Hepatocyte (in vitro differentiated cells): ENCODE measurements around the gene TSR3. TPM values are rescaled to one million over a fixed set of nuclear protein-coding genes. Genes with fewer than 3 reads are reported as not detected.

Source experiments
- DNase-seq: peaks from one replicate; pipeline ENCODE4 v3.0.0-alpha.2; 2016; ENCODE audit warnings: low spot score
- H2AFZ ChIP-seq: fragments of 200-600 bp; sonication (generic); 2 replicates; pipeline ENCODE4 v1.6.0; 2016; ENCODE audit warnings: antibody characterized with exemption, mild to moderate bottlenecking
- H3K27ac ChIP-seq: fragments of 200-600 bp; sonication (generic); 2 replicates; pipeline ENCODE4 v1.5.1; 2016; ENCODE audit warnings: mild to moderate bottlenecking
- H3K27me3 ChIP-seq: fragments of 200-600 bp; sonication (generic); 2 replicates; pipeline ENCODE4 v1.6.1; 2016
- H3K36me3 ChIP-seq: fragments of 200-600 bp; sonication (generic); replicated peaks from 2 replicates; pipeline ENCODE4 v1.5.1; 2016; ENCODE audit warnings: low read depth; ENCODE audit not compliant: insufficient read depth
- H3K4me1 ChIP-seq: fragments of 200-600 bp; sonication (generic); 2 replicates; pipeline ENCODE4 v1.5.1; 2016; ENCODE audit warnings: mild to moderate bottlenecking, moderate library complexity; ENCODE audit not compliant: insufficient read depth
- H3K4me2 ChIP-seq: fragments of 200-600 bp; sonication (generic); 2 replicates; pipeline ENCODE4 v1.6.0; 2016
- H3K4me3 ChIP-seq: fragments of 200-600 bp; sonication (generic); 2 replicates; pipeline ENCODE4 v1.5.1; 2016; ENCODE audit warnings: mild to moderate bottlenecking
- H3K79me2 ChIP-seq: fragments of 200-600 bp; sonication (generic); 2 replicates; pipeline ENCODE4 v1.6.0; 2017; ENCODE audit warnings: mild to moderate bottlenecking
- H3K9me2 ChIP-seq: fragments of 200-600 bp; sonication (generic); replicated peaks from 2 replicates; pipeline ENCODE4 v1.6.0; 2017; ENCODE audit warnings: mild to moderate bottlenecking; ENCODE audit not compliant: insufficient read depth
- H3K9me3 ChIP-seq: fragments of 200-600 bp; sonication (generic); 2 replicates; pipeline ENCODE4 v1.5.1; 2016; ENCODE audit warnings: low read depth, mild to moderate bottlenecking
- H4K20me1 ChIP-seq: fragments of 200-600 bp; sonication (generic); 2 replicates; pipeline ENCODE4 v1.6.0; 2016; ENCODE audit warnings: mild to moderate bottlenecking; ENCODE audit not compliant: insufficient read depth, poor library complexity, severe bottlenecking
- CTCF ChIP-seq: fragments of 200-600 bp; sonication (generic); IDR thresholded peaks from 2 replicates; pipeline ENCODE4 v1.5.1; 2016; ENCODE audit warnings: antibody characterized with exemption, mild to moderate bottlenecking; ENCODE audit not compliant: poor library complexity
- EZH2 ChIP-seq: fragments of 200-600 bp; sonication (generic); IDR thresholded peaks from 2 replicates; pipeline ENCODE4 v1.6.1; 2016; ENCODE audit warnings: antibody characterized with exemption, mild to moderate bottlenecking, borderline replicate concordance
- EZH2phosphoT487 ChIP-seq: fragments of 200-600 bp; sonication (generic); IDR thresholded peaks from one replicate; pipeline ENCODE4 v1.6.1; 2018; ENCODE audit warnings: antibody characterized with exemption, mild to moderate bottlenecking, low read depth, moderate library complexity; ENCODE audit not compliant: unreplicated experiment, severe bottlenecking
- WGBS: methylation state at CpG from one replicate; pipeline ENCODE4 v1.1.6; 2016; ENCODE audit warnings: low lambda C conversion rate; ENCODE audit errors: missing lambda C conversion rate; 5-methylcytosine and 5-hydroxymethylcytosine counted together
- polyA plus RNA-seq: library from polyadenylated mRNA; unstranded; fragments of >200 nt; fragmentation: Nextera tagmentation; extraction: Ambion mirVana; gene quantifications from 2 replicates; pipeline ENCODE4 v1.2.1, GENCODE V29; 2016
- total RNA-seq: library from RNA; depleted of rRNA; stranded (reverse); fragments of >200 nt; gene quantifications from 2 replicates; pipeline ENCODE4 v1.2.3, GENCODE V29; 2014

The TSR3 gene
- total and polyA plus RNA-seq, 2 experiments from 2014 or later, result 73.0 to 137 TPM

GRCh38 chr16:1338855-1339675 lies 12.6 kb downstream of the TSR3 start:
- H3K36me3 ChIP-seq, result no peaks in the 10 kb centered on the region
- DNase-seq, result no peak
- 83% methylated on average over 25 of the region's 31 CpGs for WGBS
- H3K4me2 ChIP-seq, result no peak overlapping the region
- TF ChIP-seq EZH2phosphoT487 (no peak), CTCF (no peak), EZH2 (no peak)
- no peaks in the 10 kb centered on the region for H3K4me1 ChIP-seq
- H3K79me2 ChIP-seq, result no peaks in the 10 kb centered on the region
- no peaks in the 10 kb centered on the region for H3K9me2 ChIP-seq
- no peaks in the 10 kb centered on the region for H3K9me3 ChIP-seq
- H3K27me3 ChIP-seq, result peaks cover 29% of the 10 kb centered on the region
- no peaks in the 10 kb centered on the region for H4K20me1 ChIP-seq
- no peak overlapping the region for H3K27ac ChIP-seq
- H3K4me3 ChIP-seq, result no peak overlapping the region
- no peak overlapping the region for H2AFZ ChIP-seq

- Histone ChIP-seq H3K36me3 (no peaks in the 10 kb centered on the region), H3K27me3 (peaks cover 36% of the 10 kb centered on the region), H3K79me2 (no peaks in the 10 kb centered on the region), H3K4me3 (no peak overlapping the region), H3K4me1 (peaks cover 5% of the 10 kb centered on the region), H2AFZ (no peak overlapping the region), H3K4me2 (no peak overlapping the region), H3K9me2 (no peaks in the 10 kb centered on the region), H3K9me3 (no peaks in the 10 kb centered on the region), H3K27ac (no peak overlapping the region), H4K20me1 (no peaks in the 10 kb centered on the region)
- 55% methylated on average over 30 of the region's 30 CpGs for WGBS
- peak; percentile 44 for TF ChIP-seq CTCF
- no peak for TF ChIP-seq EZH2phosphoT487
- DNase-seq, result peak; percentile 74
These were observed 13.5 kb downstream of the TSR3 start for GRCh38 chr16:1338119-1338730.

DNA sequence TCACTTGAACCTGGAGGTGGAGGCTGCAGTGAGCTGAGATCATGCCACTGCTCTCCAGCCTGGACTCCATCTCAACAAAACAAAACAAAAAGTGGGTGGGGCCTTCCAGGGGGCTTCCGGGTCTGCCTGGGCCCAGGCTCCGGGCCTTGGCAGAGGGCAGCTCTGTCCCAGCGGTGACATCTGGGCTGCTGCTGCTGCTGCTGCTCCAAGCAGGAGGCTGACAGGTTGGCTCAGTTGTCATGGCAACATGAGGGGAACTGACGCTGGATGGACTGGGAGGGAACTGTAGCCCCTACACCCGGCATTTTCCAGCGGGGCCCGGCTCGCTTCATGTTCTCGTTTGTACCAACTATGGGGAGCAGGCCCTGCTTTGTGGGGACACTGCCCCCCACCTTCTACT lies 14.2 kb downstream of the TSR3 start:
- no peak for TF ChIP-seq EZH2phosphoT487
- no peak for TF ChIP-seq EZH2
- TF ChIP-seq CTCF, result no peak
- Histone ChIP-seq H3K4me3 (no peak overlapping the region), H3K9me3 (no peaks in the 10 kb centered on the region), H3K36me3 (no peaks in the 10 kb centered on the region), H3K4me2 (no peak overlapping the region), H3K9me2 (no peaks in the 10 kb centered on the region), H3K27me3 (peaks cover 43% of the 10 kb centered on the region), H2AFZ (no peak overlapping the region), H4K20me1 (no peaks in the 10 kb centered on the region), H3K4me1 (peaks cover 11% of the 10 kb centered on the region), H3K79me2 (no peaks in the 10 kb centered on the region), H3K27ac (no peak overlapping the region)
- DNase-seq, result no peak
- 66% methylated on average over 9 of the region's 9 CpGs for WGBS
